GM21367 (cell line): ENCODE results near the gene EEF2K.

ENCODE experiments used
- ATAC-seq: cut with Tn5 transposase; IDR thresholded peaks from one replicate; pipeline ENCODE4 v1.9.1; 2021; ENCODE audit not compliant: unreplicated experiment

Gene EEF2K

GRCh38 chr16:22328081-22328725 lies 122.1 kb downstream of the EEF2K start:
- ATAC-seq: no peak

- no peak for ATAC-seq
Measured at GRCh38 chr16:22329199-22329695, 123.2 kb downstream of the EEF2K start.

GRCh38 chr16:22330326-22330725 lies 124.2 kb downstream of the EEF2K start:
- no peak for ATAC-seq

GRCh38 chr16:22333457-22333994 lies 127.4 kb downstream of the EEF2K start:
- ATAC-seq: no peak

- ATAC-seq: no peak
Measured at GRCh38 chr16:22335668-22336246, 129.7 kb downstream of the EEF2K start.

- no peak for ATAC-seq
Measured at GRCh38 chr16:22336581-22336980, 130.5 kb downstream of the EEF2K start.

- ATAC-seq: no peak
Measured at GRCh38 chr16:22337045-22337444, 131.0 kb downstream of the EEF2K start.

- no peak for ATAC-seq
Measured at GRCh38 chr16:22337849-22338635, 132.0 kb downstream of the EEF2K start.
